Liver (tissue), 9 donors: ENCODE measurements around the gene HOXB13. TPM values are rescaled to one million over a fixed set of nuclear protein-coding genes. Genes with fewer than 3 reads are reported as not detected.

Experiments used
- DNase-seq: peaks from one replicate; pipeline ENCODE4 v3.0.0-alpha.2; 2017; ENCODE audit warnings: low spot score
- H3K27ac ChIP-seq, 2 donors: one replicate each; pipeline ENCODE4 v1.7.0; 2013; ENCODE audit warnings: inconsistent platforms in 2 of 2, low read length in 2 of 2, control low read depth in 1 of 2, low read depth in 1 of 2, mild to moderate bottlenecking in 1 of 2
- H3K27me3 ChIP-seq, 4 donors: one replicate each; pipeline versions ENCODE4 v1.6.1 to v1.7.0; 2013; ENCODE audit warnings: low read length in 3 of 4, inconsistent platforms in 1 of 4, mild to moderate bottlenecking in 1 of 4, moderate library complexity in 1 of 4; ENCODE audit not compliant: control insufficient read depth in 4 of 4, insufficient read depth in 4 of 4
- H3K36me3 ChIP-seq, 4 donors: one replicate each; pipeline versions ENCODE4 v1.6.1 to v1.7.0; 2013; ENCODE audit warnings: low read length in 3 of 4, mild to moderate bottlenecking in 3 of 4, low read depth in 1 of 4, moderate library complexity in 1 of 4; ENCODE audit not compliant: control insufficient read depth in 4 of 4, insufficient read depth in 3 of 4
- H3K4me1 ChIP-seq, 4 donors: one replicate each; pipeline versions ENCODE4 v1.6.1 to v1.7.0; 2013; ENCODE audit warnings: low read length in 3 of 4, mild to moderate bottlenecking in 3 of 4, moderate library complexity in 1 of 4; ENCODE audit not compliant: control insufficient read depth in 4 of 4, insufficient read depth in 4 of 4
- H3K4me3 ChIP-seq, 3 donors: one replicate each; pipeline versions ENCODE4 v1.6.1 to v1.7.0; 2013; ENCODE audit warnings: low read length in 3 of 3, control low read depth in 1 of 3, low read depth in 1 of 3, mild to moderate bottlenecking in 1 of 3
- H3K9ac ChIP-seq, 2 donors: one replicate each; pipeline ENCODE4 v1.7.0; 2013; ENCODE audit warnings: low read length in 2 of 2, mild to moderate bottlenecking in 2 of 2, moderate library complexity in 2 of 2, control low read depth in 1 of 2, low read depth in 1 of 2
- H3K9me3 ChIP-seq, 4 donors: one replicate each; pipeline versions ENCODE4 v1.6.1 to v1.7.0; 2013; ENCODE audit warnings: low read length in 3 of 4; ENCODE audit not compliant: control insufficient read depth in 4 of 4
- EGR1 ChIP-seq, 2 donors: IDR thresholded peaks; 2 replicates each; pipeline ENCODE4 v1.6.1; 2016 to 2018; ENCODE audit warnings: antibody characterized with exemption in 2 of 2, low read depth in 2 of 2
- FOXA1 ChIP-seq: IDR thresholded peaks from 2 replicates; pipeline ENCODE4 v1.6.1; 2016; ENCODE audit warnings: antibody characterized with exemption
- FOXA2 ChIP-seq: IDR thresholded peaks from 2 replicates; pipeline ENCODE4 v1.6.1; 2016; ENCODE audit warnings: antibody characterized with exemption
- GABPA ChIP-seq, 2 donors: IDR thresholded peaks in 1 of 2; conservative IDR thresholded peaks in 1 of 2; 2 replicates each; pipeline ENCODE4 v1.6.1; 2016; ENCODE audit warnings: antibody characterized with exemption in 2 of 2, mild to moderate bottlenecking in 1 of 2, moderate library complexity in 1 of 2
- HNF4A ChIP-seq, 2 donors: conservative IDR thresholded peaks; 2 replicates each; pipeline ENCODE4 v1.6.1; 2016; ENCODE audit warnings: antibody characterized with exemption in 2 of 2, mild to moderate bottlenecking in 2 of 2
- HNF4G ChIP-seq: IDR thresholded peaks from 2 replicates; pipeline ENCODE4 v1.6.1; 2016; ENCODE audit warnings: antibody characterized with exemption
- JUND ChIP-seq, 2 donors: IDR thresholded peaks; 2 replicates each; pipeline ENCODE4 v1.6.1; 2016; ENCODE audit warnings: antibody characterized with exemption in 2 of 2
- NR2F2 ChIP-seq: IDR thresholded peaks from 2 replicates; pipeline ENCODE4 v1.6.1; 2016; ENCODE audit warnings: antibody characterized with exemption
- RAD21 ChIP-seq, 2 donors: IDR thresholded peaks; 2 replicates each; pipeline ENCODE4 v1.6.1; 2016; ENCODE audit warnings: antibody characterized with exemption in 2 of 2, mild to moderate bottlenecking in 2 of 2
- RXRA ChIP-seq, 2 donors: IDR thresholded peaks; 2 replicates each; pipeline ENCODE4 v1.6.1; 2017 to 2018; ENCODE audit warnings: antibody characterized with exemption in 2 of 2, mild to moderate bottlenecking in 1 of 2
- SP1 ChIP-seq: IDR thresholded peaks from 2 replicates; pipeline ENCODE4 v1.6.1; 2018; ENCODE audit warnings: antibody characterized with exemption, mild to moderate bottlenecking
- TAF1 ChIP-seq: conservative IDR thresholded peaks from 2 replicates; pipeline ENCODE4 v1.6.1; 2016; ENCODE audit warnings: antibody characterized with exemption, mild to moderate bottlenecking
- YY1 ChIP-seq: IDR thresholded peaks from 2 replicates; pipeline ENCODE4 v1.6.1; 2016; ENCODE audit warnings: antibody characterized with exemption, mild to moderate bottlenecking
- WGBS: extraction: QIAGEN DNeasy Blood & Tissue Kit; methylation state at CpG from one replicate; pipeline ENCODE4 v1.1.7; 2013; 5-methylcytosine and 5-hydroxymethylcytosine counted together
- polyA plus RNA-seq, 2 donors: library from polyadenylated mRNA; stranded (reverse) in 1 of 2; unstranded in 1 of 2; fragments of 200-250 nt in 1 of 2; fragments of >200 nt in 1 of 2; fragmentation: Nextera tagmentation in 1 of 2; extraction: Ambion mirVana in 1 of 2; gene quantifications; one replicate each; pipeline versions ENCODE4 v1.2.1 to v1.2.3, GENCODE V29; 2013 to 2015
- total RNA-seq, 2 donors: library from RNA; depleted of rRNA; stranded (reverse); fragments of >200 nt; gene quantifications; one replicate each; pipeline ENCODE4 v1.2.3, GENCODE V29; 2014
- TF ChIP-seq, protein P1 (sequence below): IDR thresholded peaks from 2 replicates; pipeline ENCODE4 v1.6.1; 2016; ENCODE audit warnings: antibody characterized with exemption, mild to moderate bottlenecking
- TF ChIP-seq, protein P2 (sequence below): IDR thresholded peaks from 2 replicates; pipeline ENCODE4 v1.6.1; 2016; ENCODE audit warnings: antibody characterized with exemption
- TF ChIP-seq, protein P3 (sequence below): fragments of 150-350 bp; IDR thresholded peaks from 2 replicates; pipeline ENCODE4 v1.5.1; 2017; ENCODE audit warnings: improper control_type of control experiment, low read depth, low read length; ENCODE audit not compliant: missing input control
- TF ChIP-seq, protein P4 (sequence below): IDR thresholded peaks from 2 replicates; pipeline ENCODE4 v1.6.1; 2016; ENCODE audit warnings: antibody characterized with exemption
- TF ChIP-seq, protein P5 (sequence below): IDR thresholded peaks from 2 replicates; pipeline ENCODE4 v1.6.1; 2016; ENCODE audit warnings: antibody characterized with exemption
- donor health status: healthy.
- donor health status: healthy.
- donor health status: healthy.
- donor health status: healthy.
- donor health status: healthy.

Gene HOXB13
- total and polyA plus RNA-seq, 4 donors = not detected

DNA sequence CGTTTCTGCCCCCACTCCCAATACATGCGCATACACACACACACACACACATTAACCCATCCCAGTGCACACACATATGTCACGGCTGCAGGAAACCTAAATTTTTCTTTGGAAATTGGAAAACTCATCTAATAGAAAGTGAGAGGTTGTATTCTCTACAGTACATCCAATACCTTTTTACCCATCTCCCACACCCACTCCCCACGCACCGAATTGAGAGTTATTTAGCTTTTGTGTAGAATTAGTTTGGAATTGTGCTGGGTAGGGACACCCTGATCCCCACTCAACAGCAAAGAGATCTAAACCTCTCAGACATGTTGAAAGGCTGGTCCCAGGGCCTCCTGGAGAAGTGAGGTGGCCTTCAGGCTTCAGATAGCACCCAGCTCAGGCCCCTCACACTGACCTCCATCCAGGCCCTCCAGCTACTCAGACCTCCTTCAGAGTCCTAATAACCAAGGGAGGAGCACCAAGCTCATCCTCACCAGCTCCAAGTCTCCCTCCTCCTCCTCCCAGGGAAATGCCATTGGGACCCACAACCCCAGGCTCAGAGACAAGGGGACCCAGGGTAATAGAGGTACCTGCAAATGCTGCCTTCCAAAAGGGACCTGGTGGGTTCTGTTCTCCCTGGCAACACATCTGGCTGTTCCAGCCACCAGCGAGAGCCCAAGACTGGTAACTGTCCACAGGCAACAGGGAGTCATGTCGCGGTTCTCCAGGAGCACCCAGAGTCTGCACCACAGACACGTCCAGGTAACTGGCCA is 955 bp downstream of the HOXB13 start:
- H3K27ac ChIP-seq = no peak overlapping the region
- H3K27me3 ChIP-seq = peaks cover 0 to 46% (median 25%) of the 10 kb centered on the region in 4 donors
- DNase-seq = no peak
- H3K4me3 ChIP-seq = no peak overlapping the region
- H3K4me1 ChIP-seq = peaks cover 1 to 24% (median 6%) of the 10 kb centered on the region in 4 donors
- TF ChIP-seq SP1 (no peak), JUND (IDR thresholded peaks at IDR 0.05) (no peak), HNF4A (conservative IDR thresholded peaks at IDR 0.05) (no peak), YY1 (no peak), TAF1 (no peak), FOXA1 (no peak), RAD21 (IDR thresholded peaks at IDR 0.05) (no peak), EGR1 (IDR thresholded peaks at IDR 0.05; ENCODE audit: low read depth in 2 of 2) (no peak), HNF4G (no peak), RXRA (IDR thresholded peaks at IDR 0.05) (no peak)
- TF ChIP-seq, protein P1, sequence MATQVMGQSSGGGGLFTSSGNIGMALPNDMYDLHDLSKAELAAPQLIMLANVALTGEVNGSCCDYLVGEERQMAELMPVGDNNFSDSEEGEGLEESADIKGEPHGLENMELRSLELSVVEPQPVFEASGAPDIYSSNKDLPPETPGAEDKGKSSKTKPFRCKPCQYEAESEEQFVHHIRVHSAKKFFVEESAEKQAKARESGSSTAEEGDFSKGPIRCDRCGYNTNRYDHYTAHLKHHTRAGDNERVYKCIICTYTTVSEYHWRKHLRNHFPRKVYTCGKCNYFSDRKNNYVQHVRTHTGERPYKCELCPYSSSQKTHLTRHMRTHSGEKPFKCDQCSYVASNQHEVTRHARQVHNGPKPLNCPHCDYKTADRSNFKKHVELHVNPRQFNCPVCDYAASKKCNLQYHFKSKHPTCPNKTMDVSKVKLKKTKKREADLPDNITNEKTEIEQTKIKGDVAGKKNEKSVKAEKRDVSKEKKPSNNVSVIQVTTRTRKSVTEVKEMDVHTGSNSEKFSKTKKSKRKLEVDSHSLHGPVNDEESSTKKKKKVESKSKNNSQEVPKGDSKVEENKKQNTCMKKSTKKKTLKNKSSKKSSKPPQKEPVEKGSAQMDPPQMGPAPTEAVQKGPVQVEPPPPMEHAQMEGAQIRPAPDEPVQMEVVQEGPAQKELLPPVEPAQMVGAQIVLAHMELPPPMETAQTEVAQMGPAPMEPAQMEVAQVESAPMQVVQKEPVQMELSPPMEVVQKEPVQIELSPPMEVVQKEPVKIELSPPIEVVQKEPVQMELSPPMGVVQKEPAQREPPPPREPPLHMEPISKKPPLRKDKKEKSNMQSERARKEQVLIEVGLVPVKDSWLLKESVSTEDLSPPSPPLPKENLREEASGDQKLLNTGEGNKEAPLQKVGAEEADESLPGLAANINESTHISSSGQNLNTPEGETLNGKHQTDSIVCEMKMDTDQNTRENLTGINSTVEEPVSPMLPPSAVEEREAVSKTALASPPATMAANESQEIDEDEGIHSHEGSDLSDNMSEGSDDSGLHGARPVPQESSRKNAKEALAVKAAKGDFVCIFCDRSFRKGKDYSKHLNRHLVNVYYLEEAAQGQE = no peak
- TF ChIP-seq, protein P2, sequence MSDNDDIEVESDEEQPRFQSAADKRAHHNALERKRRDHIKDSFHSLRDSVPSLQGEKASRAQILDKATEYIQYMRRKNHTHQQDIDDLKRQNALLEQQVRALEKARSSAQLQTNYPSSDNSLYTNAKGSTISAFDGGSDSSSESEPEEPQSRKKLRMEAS = no peak
- TF ChIP-seq, protein P3, sequence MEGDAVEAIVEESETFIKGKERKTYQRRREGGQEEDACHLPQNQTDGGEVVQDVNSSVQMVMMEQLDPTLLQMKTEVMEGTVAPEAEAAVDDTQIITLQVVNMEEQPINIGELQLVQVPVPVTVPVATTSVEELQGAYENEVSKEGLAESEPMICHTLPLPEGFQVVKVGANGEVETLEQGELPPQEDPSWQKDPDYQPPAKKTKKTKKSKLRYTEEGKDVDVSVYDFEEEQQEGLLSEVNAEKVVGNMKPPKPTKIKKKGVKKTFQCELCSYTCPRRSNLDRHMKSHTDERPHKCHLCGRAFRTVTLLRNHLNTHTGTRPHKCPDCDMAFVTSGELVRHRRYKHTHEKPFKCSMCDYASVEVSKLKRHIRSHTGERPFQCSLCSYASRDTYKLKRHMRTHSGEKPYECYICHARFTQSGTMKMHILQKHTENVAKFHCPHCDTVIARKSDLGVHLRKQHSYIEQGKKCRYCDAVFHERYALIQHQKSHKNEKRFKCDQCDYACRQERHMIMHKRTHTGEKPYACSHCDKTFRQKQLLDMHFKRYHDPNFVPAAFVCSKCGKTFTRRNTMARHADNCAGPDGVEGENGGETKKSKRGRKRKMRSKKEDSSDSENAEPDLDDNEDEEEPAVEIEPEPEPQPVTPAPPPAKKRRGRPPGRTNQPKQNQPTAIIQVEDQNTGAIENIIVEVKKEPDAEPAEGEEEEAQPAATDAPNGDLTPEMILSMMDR = no peak
- 27% methylated on average over 9 of the region's 9 CpGs for WGBS
- no peak overlapping the region for H3K9ac ChIP-seq
- peaks cover 0 to 2% (median 0%) of the 10 kb centered on the region in 4 donors for H3K36me3 ChIP-seq
- H3K9me3 ChIP-seq = no peaks in the 10 kb centered on the region

DNA sequence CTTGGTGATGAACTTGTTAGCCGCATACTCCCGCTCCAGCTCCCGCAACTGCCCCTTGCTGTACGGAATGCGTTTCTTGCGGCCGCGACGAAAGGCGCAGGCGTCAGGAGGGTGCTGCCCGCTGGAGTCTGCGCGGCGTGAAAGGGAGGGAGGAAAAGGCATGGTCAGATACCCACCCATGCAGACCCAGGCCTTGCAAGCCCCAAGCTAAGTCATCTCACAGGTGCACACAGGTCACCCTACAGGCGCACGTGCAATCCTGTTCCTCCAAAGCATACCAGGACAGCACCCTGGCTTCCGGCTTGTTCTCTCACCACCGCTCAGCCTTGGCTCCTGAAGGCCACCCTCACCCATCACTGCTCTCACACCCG is 1.6 kb downstream of the HOXB13 start:
- H3K9ac ChIP-seq = no peak overlapping the region
- no peak overlapping the region for H3K27ac ChIP-seq
- no peaks in the 10 kb centered on the region for H3K9me3 ChIP-seq
- H3K4me3 ChIP-seq = no peak overlapping the region
- 22% methylated on average over 20 of the region's 20 CpGs for WGBS
- DNase-seq = no peak
- peaks cover 0 to 46% (median 25%) of the 10 kb centered on the region in 4 donors for H3K27me3 ChIP-seq
- H3K36me3 ChIP-seq = no peaks in the 10 kb centered on the region
- H3K4me1 ChIP-seq = peaks cover 1 to 24% (median 6%) of the 10 kb centered on the region in 4 donors
- TF ChIP-seq, protein P4, sequence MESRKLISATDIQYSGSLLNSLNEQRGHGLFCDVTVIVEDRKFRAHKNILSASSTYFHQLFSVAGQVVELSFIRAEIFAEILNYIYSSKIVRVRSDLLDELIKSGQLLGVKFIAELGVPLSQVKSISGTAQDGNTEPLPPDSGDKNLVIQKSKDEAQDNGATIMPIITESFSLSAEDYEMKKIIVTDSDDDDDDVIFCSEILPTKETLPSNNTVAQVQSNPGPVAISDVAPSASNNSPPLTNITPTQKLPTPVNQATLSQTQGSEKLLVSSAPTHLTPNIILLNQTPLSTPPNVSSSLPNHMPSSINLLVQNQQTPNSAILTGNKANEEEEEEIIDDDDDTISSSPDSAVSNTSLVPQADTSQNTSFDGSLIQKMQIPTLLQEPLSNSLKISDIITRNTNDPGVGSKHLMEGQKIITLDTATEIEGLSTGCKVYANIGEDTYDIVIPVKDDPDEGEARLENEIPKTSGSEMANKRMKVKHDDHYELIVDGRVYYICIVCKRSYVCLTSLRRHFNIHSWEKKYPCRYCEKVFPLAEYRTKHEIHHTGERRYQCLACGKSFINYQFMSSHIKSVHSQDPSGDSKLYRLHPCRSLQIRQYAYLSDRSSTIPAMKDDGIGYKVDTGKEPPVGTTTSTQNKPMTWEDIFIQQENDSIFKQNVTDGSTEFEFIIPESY = no peak
- TF ChIP-seq RAD21 (IDR thresholded peaks at IDR 0.05) (no peak), EGR1 (IDR thresholded peaks at IDR 0.05; ENCODE audit: low read depth in 2 of 2) (no peak), HNF4A (conservative IDR thresholded peaks at IDR 0.05) (no peak), TAF1 (no peak), FOXA1 (no peak), YY1 (no peak), GABPA (IDR thresholded peaks at IDR 0.05 in 1 of 2, conservative IDR thresholded peaks at IDR 0.05 in 1 of 2) (no peak), FOXA2 (no peak), HNF4G (no peak), NR2F2 (no peak), JUND (IDR thresholded peaks at IDR 0.05) (no peak), SP1 (no peak)
- TF ChIP-seq, protein P1 = no peak
- TF ChIP-seq, protein P2 = no peak
- TF ChIP-seq, protein P5, sequence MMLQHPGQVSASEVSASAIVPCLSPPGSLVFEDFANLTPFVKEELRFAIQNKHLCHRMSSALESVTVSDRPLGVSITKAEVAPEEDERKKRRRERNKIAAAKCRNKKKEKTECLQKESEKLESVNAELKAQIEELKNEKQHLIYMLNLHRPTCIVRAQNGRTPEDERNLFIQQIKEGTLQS = no peak
